Retinal pigment epithelial cell (primary cell): ENCODE data around the gene NYAP2.

Source experiments
- DNase-seq: peaks from one replicate; pipeline ENCODE4 v3.0.0-alpha.2; 2010; ENCODE audit warnings: low read depth
- H3K4me3 ChIP-seq: 2 replicates; pipeline ENCODE4 v1.5.1; 2011; ENCODE audit warnings: mild to moderate bottlenecking, low read length, control low read depth, moderate library complexity
- CTCF ChIP-seq: conservative IDR thresholded peaks from 2 replicates; pipeline ENCODE4 v1.5.1; 2011; ENCODE audit warnings: low read depth, low read length, control low read depth, inconsistent platforms

NYAP2 gene

GRCh38 chr2:225399504-225399903 lies at the start of gene NYAP2:
Gene NYAP2, plus strand, starts transcription at chr2:225399710. Its CDS starts 9,171 bp downstream, at chr2:225408881.
- no peak for DNase-seq
- no peak within 1 kb of the TSS for H3K4me3 ChIP-seq
- no peak for TF ChIP-seq CTCF

- H3K4me3 ChIP-seq = no peak overlapping the region
- no peak for TF ChIP-seq CTCF
- no peak for DNase-seq
Measured at GRCh38 chr2:225353579-225354085, 45.9 kb upstream of the NYAP2 start.

- TF ChIP-seq CTCF = no peak
- DNase-seq = peak; percentile 80
- H3K4me3 ChIP-seq = no peak overlapping the region
Measured at GRCh38 chr2:225354281-225354774, 45.2 kb upstream of the NYAP2 start.

- no peak for DNase-seq
- TF ChIP-seq CTCF = no peak
- no peak overlapping the region for H3K4me3 ChIP-seq
Measured at GRCh38 chr2:225355788-225356187, 43.7 kb upstream of the NYAP2 start.

- no peak overlapping the region for H3K4me3 ChIP-seq
- TF ChIP-seq CTCF = no peak
- DNase-seq = peak; percentile 55
Measured at GRCh38 chr2:225366731-225367130, 32.8 kb upstream of the NYAP2 start.

- TF ChIP-seq CTCF = no peak
Measured at GRCh38 chr2:225367482-225367881, 32.0 kb upstream of the NYAP2 start.

GRCh38 chr2:225378984-225379383 lies 20.5 kb upstream of the NYAP2 start:
- no peak for TF ChIP-seq CTCF
- no peak overlapping the region for H3K4me3 ChIP-seq
- DNase-seq = no peak

More at GRCh38 chr2:225367482-225367881, 32.0 kb upstream of the NYAP2 start:
- DNase-seq = no peak
- H3K4me3 ChIP-seq = no peak overlapping the region
